Measurements from ENCODE around the gene CHP1. TPM values are rescaled to one million over a fixed set of nuclear protein-coding genes. Genes with fewer than 3 reads are reported as not detected.

Gene CHP1
- total and polyA plus RNA-seq, 9 of the 15 experiments (the other 6 are each of a cell fraction or from before 2014, with no cell fraction given) = 31.7 to 83.4 (median 67.6) TPM

DNA sequence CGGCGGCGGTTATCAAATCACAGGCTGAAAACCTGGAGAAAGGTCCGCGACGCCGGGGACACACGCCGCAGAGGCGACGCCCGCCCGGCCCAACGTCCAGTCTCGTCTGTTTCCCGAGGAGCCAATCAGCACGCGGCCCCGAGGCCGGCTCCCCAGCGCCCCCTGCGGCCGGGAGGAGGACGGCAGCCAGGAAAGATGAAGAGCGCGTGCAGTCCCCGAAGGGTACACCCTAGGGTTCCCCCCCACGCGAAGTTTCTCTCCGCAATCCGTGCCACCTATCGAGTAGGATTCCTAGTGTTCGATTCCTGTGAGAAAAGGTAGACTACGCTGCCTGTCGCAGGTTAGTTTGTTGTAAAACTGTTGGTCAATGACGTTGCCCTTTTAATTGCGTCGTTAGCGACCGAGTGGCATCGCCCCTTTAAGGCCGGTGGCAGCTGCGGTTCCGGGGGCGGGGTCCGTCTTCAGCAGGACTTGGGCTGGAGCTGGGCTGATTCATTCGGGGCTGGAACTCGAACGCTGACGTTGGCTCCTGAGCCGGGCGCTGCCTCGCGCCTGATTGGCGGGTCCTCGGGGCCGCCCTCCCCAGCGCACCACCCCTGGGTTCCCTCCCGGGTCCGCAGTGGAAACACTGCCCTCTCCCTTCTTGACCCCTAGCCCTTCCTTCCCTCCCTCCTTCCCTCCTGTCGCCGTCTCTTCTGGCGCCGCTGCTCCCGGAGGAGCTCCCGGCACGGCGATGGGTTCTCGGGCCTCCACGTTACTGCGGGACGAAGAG lies at the start of gene CHP1, which contains the start of gene EXD1 (continued):
- TF ChIP-seq, protein P1, sequence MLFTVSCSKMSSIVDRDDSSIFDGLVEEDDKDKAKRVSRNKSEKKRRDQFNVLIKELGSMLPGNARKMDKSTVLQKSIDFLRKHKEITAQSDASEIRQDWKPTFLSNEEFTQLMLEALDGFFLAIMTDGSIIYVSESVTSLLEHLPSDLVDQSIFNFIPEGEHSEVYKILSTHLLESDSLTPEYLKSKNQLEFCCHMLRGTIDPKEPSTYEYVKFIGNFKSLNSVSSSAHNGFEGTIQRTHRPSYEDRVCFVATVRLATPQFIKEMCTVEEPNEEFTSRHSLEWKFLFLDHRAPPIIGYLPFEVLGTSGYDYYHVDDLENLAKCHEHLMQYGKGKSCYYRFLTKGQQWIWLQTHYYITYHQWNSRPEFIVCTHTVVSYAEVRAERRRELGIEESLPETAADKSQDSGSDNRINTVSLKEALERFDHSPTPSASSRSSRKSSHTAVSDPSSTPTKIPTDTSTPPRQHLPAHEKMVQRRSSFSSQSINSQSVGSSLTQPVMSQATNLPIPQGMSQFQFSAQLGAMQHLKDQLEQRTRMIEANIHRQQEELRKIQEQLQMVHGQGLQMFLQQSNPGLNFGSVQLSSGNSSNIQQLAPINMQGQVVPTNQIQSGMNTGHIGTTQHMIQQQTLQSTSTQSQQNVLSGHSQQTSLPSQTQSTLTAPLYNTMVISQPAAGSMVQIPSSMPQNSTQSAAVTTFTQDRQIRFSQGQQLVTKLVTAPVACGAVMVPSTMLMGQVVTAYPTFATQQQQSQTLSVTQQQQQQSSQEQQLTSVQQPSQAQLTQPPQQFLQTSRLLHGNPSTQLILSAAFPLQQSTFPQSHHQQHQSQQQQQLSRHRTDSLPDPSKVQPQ (CRISPR knock-in tag; IDR thresholded peaks at IDR 0.05; ENCODE audit: borderline replicate concordance) = no peak
- TF ChIP-seq MED1 (CRISPR knock-in tag; IDR thresholded peaks at IDR 0.05; ENCODE audit: borderline replicate concordance) (no peak), CBFA2T3 (IDR thresholded peaks at IDR 0.05) (peak; percentile 28), CHD2 (IDR thresholded peaks at IDR 0.05; ENCODE audit: low read depth, low read length) (peak; percentile 32; the same call in 1 of the 2 replicates), KHSRP (IDR thresholded peaks at IDR 0.05) (0 out of 2 replicates have a peak, but pooled peaks have one; percentile 18), ZNF232 (CRISPR knock-in tag; IDR thresholded peaks at IDR 0.05) (peak; percentile 94), ZNF589 (CRISPR knock-in tag; IDR thresholded peaks at IDR 0.05; ENCODE audit: low read depth) (peak; percentile 93), MEF2D (tag; conservative IDR thresholded peaks at IDR 0.05; ENCODE audit: low read depth) (0 out of 2 replicates have a peak, but pooled peaks have one; percentile 24), MTA1 (IDR thresholded peaks at IDR 0.05; ENCODE audit: borderline replicate concordance) (peak; percentile 62), SRF (CRISPR knock-in tag; IDR thresholded peaks at IDR 0.05) (peak in 1 of 2 experiments; percentile 56; a peak in 1 of 4 replicates), ZNF133 (CRISPR knock-in tag; IDR thresholded peaks at IDR 0.05) (0 out of 2 replicates have a peak, but pooled peaks have one; percentile 47), RBFOX2 (IDR thresholded peaks at IDR 0.05; ENCODE audit: low read depth, low read length) (peak; percentile 94)
- TF ChIP-seq, protein P2, sequence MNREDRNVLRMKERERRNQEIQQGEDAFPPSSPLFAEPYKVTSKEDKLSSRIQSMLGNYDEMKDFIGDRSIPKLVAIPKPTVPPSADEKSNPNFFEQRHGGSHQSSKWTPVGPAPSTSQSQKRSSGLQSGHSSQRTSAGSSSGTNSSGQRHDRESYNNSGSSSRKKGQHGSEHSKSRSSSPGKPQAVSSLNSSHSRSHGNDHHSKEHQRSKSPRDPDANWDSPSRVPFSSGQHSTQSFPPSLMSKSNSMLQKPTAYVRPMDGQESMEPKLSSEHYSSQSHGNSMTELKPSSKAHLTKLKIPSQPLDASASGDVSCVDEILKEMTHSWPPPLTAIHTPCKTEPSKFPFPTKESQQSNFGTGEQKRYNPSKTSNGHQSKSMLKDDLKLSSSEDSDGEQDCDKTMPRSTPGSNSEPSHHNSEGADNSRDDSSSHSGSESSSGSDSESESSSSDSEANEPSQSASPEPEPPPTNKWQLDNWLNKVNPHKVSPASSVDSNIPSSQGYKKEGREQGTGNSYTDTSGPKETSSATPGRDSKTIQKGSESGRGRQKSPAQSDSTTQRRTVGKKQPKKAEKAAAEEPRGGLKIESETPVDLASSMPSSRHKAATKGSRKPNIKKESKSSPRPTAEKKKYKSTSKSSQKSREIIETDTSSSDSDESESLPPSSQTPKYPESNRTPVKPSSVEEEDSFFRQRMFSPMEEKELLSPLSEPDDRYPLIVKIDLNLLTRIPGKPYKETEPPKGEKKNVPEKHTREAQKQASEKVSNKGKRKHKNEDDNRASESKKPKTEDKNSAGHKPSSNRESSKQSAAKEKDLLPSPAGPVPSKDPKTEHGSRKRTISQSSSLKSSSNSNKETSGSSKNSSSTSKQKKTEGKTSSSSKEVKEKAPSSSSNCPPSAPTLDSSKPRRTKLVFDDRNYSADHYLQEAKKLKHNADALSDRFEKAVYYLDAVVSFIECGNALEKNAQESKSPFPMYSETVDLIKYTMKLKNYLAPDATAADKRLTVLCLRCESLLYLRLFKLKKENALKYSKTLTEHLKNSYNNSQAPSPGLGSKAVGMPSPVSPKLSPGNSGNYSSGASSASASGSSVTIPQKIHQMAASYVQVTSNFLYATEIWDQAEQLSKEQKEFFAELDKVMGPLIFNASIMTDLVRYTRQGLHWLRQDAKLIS (CRISPR knock-in tag; IDR thresholded peaks at IDR 0.05) = no peak; the same call in 1 of the 2 replicates
- TF ChIP-seq, protein P3, sequence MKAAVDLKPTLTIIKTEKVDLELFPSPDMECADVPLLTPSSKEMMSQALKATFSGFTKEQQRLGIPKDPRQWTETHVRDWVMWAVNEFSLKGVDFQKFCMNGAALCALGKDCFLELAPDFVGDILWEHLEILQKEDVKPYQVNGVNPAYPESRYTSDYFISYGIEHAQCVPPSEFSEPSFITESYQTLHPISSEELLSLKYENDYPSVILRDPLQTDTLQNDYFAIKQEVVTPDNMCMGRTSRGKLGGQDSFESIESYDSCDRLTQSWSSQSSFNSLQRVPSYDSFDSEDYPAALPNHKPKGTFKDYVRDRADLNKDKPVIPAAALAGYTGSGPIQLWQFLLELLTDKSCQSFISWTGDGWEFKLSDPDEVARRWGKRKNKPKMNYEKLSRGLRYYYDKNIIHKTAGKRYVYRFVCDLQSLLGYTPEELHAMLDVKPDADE (conservative IDR thresholded peaks at IDR 0.05; ENCODE audit: control insufficient read depth, low read depth, low read length) = peak; percentile 98
- TF ChIP-seq, protein P4, sequence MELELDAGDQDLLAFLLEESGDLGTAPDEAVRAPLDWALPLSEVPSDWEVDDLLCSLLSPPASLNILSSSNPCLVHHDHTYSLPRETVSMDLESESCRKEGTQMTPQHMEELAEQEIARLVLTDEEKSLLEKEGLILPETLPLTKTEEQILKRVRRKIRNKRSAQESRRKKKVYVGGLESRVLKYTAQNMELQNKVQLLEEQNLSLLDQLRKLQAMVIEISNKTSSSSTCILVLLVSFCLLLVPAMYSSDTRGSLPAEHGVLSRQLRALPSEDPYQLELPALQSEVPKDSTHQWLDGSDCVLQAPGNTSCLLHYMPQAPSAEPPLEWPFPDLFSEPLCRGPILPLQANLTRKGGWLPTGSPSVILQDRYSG (tag; conservative IDR thresholded peaks at IDR 0.05; ENCODE audit: low read depth) = peak; percentile 48; the same call in 1 of the 2 replicates
- TF ChIP-seq, protein P5, sequence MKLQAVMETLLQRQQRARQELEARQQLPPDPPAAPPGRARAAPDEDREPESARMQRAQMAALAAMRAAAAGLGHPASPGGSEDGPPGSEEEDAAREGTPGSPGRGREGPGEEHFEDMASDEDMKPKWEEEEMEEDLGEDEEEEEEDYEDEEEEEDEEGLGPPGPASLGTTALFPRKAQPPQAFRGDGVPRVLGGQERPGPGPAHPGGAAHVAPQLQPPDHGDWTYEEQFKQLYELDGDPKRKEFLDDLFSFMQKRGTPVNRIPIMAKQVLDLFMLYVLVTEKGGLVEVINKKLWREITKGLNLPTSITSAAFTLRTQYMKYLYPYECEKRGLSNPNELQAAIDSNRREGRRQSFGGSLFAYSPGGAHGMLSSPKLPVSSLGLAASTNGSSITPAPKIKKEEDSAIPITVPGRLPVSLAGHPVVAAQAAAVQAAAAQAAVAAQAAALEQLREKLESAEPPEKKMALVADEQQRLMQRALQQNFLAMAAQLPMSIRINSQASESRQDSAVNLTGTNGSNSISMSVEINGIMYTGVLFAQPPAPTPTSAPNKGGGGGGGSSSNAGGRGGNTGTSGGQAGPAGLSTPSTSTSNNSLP (IDR thresholded peaks at IDR 0.05; ENCODE audit: borderline replicate concordance, low read depth, low read length) = no peak

Data from K562 (cell line).